Left ventricle myocardium inferior (tissue), 1 donor: ENCODE results near the gene PDIA4. TPM values are rescaled to one million over a fixed set of nuclear protein-coding genes. Genes with fewer than 3 reads are reported as not detected.

Experiments
- DNase-seq: peaks from one replicate; pipeline ENCODE4 v3.0.0-alpha.2; 2020
- H3K27ac ChIP-seq: fragments of 200-600 bp; replicated peaks from 2 replicates; pipeline ENCODE4 v1.8.0; 2021
- H3K27me3 ChIP-seq: fragments of 200-600 bp; 2 replicates; pipeline ENCODE4 v1.8.0; 2021; ENCODE audit warnings: low read depth
- H3K36me3 ChIP-seq: fragments of 200-600 bp; 2 replicates; pipeline ENCODE4 v1.8.0; 2021
- H3K4me1 ChIP-seq: fragments of 200-600 bp; 2 replicates; pipeline ENCODE4 v1.8.0; 2021
- H3K4me3 ChIP-seq: fragments of 200-600 bp; 2 replicates; pipeline ENCODE4 v1.8.0; 2021; ENCODE audit warnings: mild to moderate bottlenecking, moderate library complexity
- H3K9me3 ChIP-seq: fragments of 200-600 bp; replicated peaks from 2 replicates; pipeline ENCODE4 v1.8.0; 2021
- intact Hi-C: fragments of 100-400 bp; cut with micrococcal nuclease; formaldehyde crosslinking; loops from one replicate; pipeline ENCODE4 v1.11.0; 2022
- total RNA-seq: library from RNA; stranded (reverse); fragmentation: NEBNext Ultra II Directional; extraction: Animal tissue kit (Norgen Biotek cat#: 25700); gene quantifications from one replicate; pipeline ENCODE4 v1.2.1, GENCODE V29; 2021
- TF ChIP-seq, protein P1 (sequence below): fragments of 200-600 bp; IDR thresholded peaks from 2 replicates; pipeline ENCODE4 v1.8.0; 2021; ENCODE audit warnings: antibody characterized with exemption, mild to moderate bottlenecking, borderline replicate concordance
- donor health status: DM: no; HTN: yes; CAD: no; lungs with severe emphysema.

PDIA4 gene
- total RNA-seq, 1 donor from 2014 or later = 32.3 TPM

DNA sequence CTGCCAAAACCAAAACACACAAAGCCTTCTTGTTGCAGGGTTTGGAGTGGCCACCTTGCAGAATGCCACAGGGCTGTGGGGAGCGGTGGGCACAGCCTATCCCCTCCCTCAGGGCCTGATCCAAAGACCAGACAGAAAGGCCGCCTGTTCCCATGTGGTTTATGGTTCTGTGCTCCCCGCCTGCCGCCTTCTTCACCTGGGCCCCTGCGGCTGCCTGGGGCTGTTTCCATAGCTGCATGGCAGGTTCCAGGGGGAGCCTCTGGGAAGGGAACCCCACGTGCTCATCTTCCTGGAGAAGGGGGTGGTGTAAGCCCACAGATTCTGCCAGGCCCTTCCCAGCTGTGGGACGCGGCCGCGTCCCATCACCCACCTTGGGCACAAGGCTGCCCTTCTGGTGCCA is 73.5 kb downstream of the PDIA4 start:
- peaks cover 9% of the 10 kb centered on the region for H3K27me3 ChIP-seq
- no peak for DNase-seq
- no peaks in the 10 kb centered on the region for H3K36me3 ChIP-seq
- TF ChIP-seq, protein P1, sequence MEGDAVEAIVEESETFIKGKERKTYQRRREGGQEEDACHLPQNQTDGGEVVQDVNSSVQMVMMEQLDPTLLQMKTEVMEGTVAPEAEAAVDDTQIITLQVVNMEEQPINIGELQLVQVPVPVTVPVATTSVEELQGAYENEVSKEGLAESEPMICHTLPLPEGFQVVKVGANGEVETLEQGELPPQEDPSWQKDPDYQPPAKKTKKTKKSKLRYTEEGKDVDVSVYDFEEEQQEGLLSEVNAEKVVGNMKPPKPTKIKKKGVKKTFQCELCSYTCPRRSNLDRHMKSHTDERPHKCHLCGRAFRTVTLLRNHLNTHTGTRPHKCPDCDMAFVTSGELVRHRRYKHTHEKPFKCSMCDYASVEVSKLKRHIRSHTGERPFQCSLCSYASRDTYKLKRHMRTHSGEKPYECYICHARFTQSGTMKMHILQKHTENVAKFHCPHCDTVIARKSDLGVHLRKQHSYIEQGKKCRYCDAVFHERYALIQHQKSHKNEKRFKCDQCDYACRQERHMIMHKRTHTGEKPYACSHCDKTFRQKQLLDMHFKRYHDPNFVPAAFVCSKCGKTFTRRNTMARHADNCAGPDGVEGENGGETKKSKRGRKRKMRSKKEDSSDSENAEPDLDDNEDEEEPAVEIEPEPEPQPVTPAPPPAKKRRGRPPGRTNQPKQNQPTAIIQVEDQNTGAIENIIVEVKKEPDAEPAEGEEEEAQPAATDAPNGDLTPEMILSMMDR = no peak
- no peak overlapping the region for H3K27ac ChIP-seq
- intact Hi-C loops = loop anchor here (10.0 kb wide), 1 partner anchor 70 kb away; the partner anchor contains the start of gene EZH2
- no peak overlapping the region for H3K4me3 ChIP-seq
- H3K9me3 ChIP-seq = no peaks in the 10 kb centered on the region
- no peaks in the 10 kb centered on the region for H3K4me1 ChIP-seq

DNA sequence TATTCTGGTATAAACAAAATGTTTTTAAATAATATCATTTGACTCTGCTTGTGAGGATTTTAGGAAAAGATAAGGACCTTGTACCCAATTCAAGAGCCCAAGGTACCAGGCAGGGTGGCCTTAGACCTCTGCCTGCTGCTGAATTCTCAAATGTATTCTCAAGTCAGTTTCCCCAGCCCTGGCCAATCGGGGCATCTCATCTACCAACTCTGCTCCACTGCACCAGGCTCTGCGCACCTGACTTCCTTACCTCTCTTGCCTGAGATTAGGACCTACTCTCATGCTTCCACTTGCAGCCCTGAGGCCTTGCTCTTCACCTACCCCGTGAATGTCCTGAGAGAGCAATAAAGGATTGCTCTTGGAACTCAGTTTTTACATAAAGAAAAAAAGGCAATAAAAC is 74.6 kb downstream of the PDIA4 start:
- DNase-seq = no peak
- Histone ChIP-seq H3K4me1 (no peaks in the 10 kb centered on the region), H3K36me3 (no peaks in the 10 kb centered on the region), H3K27me3 (peaks cover 6% of the 10 kb centered on the region), H3K9me3 (no peaks in the 10 kb centered on the region), H3K4me3 (no peak overlapping the region), H3K27ac (no peak overlapping the region)
- TF ChIP-seq, protein P1 = no peak
- intact Hi-C loops = loop anchor here (10.0 kb wide), 1 partner anchor 69 kb away; the partner anchor contains the start of gene EZH2

Other genes starting within 250 kb of the PDIA4 start
- gene EZH2, start 144.2 kb downstream of the PDIA4 start, total RNA-seq = 0.99 TPM
- gene ZNF786, start 62.2 kb upstream of the PDIA4 start, total RNA-seq = 2.4 TPM
- 0.58 TPM for gene ZNF425, start 97.8 kb upstream of the PDIA4 start, total RNA-seq
- gene ZNF398, start 118.9 kb upstream of the PDIA4 start, total RNA-seq = 7.1 TPM
- 15.0 TPM for gene ZNF282, start 167.0 kb upstream of the PDIA4 start, total RNA-seq
- 5.4 TPM for gene ZNF212, start 211.1 kb upstream of the PDIA4 start, total RNA-seq
- gene ZNF783, start 233.7 kb upstream of the PDIA4 start, total RNA-seq = 4.5 TPM